NB4 (cell line): Measurements from ENCODE around the gene BCL2.

Experiments
- CTCF ChIP-seq: IDR thresholded peaks from one replicate; pipeline ENCODE4 v1.5.1; 2012; ENCODE audit warnings: low read depth, low read length
- TF ChIP-seq, protein P1 (sequence below): IDR thresholded peaks from 2 replicates; pipeline ENCODE4 v1.6.1; 2011; ENCODE audit warnings: low read depth, low read length

DNA sequence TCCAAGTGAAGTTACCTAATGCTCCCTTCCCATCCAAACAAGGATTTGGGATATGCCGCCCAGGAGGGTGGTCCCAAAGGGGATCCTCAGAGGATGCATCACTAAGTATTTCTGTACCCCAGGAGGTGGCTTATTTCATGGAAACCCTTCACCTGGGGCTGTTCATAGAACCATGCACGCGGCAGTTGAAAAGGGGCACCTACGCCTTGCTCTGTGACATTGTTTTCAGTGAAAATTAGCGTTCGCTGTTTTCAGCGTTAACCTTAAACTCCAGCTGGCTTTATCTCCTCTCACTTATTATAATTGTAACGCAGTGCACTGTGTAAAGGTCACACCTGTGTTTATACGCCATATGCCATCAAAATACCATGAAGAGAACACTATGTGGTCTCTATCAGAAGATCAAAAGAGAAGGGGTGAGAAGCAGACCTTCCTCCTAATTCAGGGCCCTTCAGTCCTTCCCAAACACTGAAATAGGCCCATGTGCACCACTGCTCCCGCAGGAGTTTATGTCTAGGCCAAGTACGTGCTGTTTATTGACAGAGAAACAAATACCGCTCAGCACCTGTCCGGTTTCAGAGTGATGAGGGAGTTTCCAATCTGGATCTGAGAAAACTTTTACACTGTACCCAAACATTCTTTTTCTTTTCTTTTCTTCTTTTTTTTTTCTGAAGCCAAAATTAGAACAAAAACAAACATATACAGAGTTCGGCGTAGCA is 162.1 kb downstream of the BCL2 start:
- no peak for TF ChIP-seq CTCF
- TF ChIP-seq, protein P1, sequence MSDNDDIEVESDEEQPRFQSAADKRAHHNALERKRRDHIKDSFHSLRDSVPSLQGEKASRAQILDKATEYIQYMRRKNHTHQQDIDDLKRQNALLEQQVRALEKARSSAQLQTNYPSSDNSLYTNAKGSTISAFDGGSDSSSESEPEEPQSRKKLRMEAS, result no peak
